Suprapubic skin (tissue), 4 donors: ENCODE data around the gene PRRC2B. TPM values are rescaled to one million over a fixed set of nuclear protein-coding genes. Genes with fewer than 3 reads are reported as not detected.
A peak's percentile ranks its signal among the peaks of the same experiment; 100 is the strongest.

Source experiments
- DNase-seq, 2 donors: peaks; one replicate each; pipeline ENCODE4 v3.0.0-alpha.2; 2019; ENCODE audit warnings: low spot score in 2 of 2
- H3K27ac ChIP-seq: fragments of 200-600 bp; sonication (generic); one replicate; pipeline ENCODE4 v1.5.1; 2019
- H3K27me3 ChIP-seq: fragments of 200-600 bp; sonication (generic); one replicate; pipeline ENCODE4 v1.5.1; 2019
- H3K36me3 ChIP-seq: fragments of 200-600 bp; sonication (generic); one replicate; pipeline ENCODE4 v1.5.1; 2019
- H3K4me1 ChIP-seq: fragments of 200-600 bp; sonication (generic); one replicate; pipeline ENCODE4 v1.5.1; 2019
- H3K4me3 ChIP-seq: fragments of 200-600 bp; sonication (generic); one replicate; pipeline ENCODE4 v1.5.1; 2019; ENCODE audit warnings: mild to moderate bottlenecking
- H3K9me3 ChIP-seq: fragments of 200-600 bp; sonication (generic); one replicate; pipeline ENCODE4 v1.5.1; 2019
- EP300 ChIP-seq: sonication (generic); formaldehyde crosslinking; IDR thresholded peaks from one replicate; pipeline ENCODE4 v1.6.1; 2017; ENCODE audit warnings: antibody characterized with exemption
- POLR2A ChIP-seq, 2 donors: fragments of 450-650 bp; IDR thresholded peaks; one replicate each; pipeline ENCODE4 v1.6.1; 2017; ENCODE audit warnings: antibody characterized with exemption in 2 of 2, mild to moderate bottlenecking in 2 of 2, moderate library complexity in 2 of 2
- POLR2AphosphoS5 ChIP-seq, 3 donors: sonication (generic); formaldehyde crosslinking; IDR thresholded peaks; one replicate each; pipeline ENCODE4 v1.6.1; 2017; ENCODE audit warnings: antibody characterized with exemption in 3 of 3
- WGBS: methylation state at CpG from one replicate; pipeline ENCODE4 v1.1.5; 2018; 5-methylcytosine and 5-hydroxymethylcytosine counted together
- total RNA-seq, 4 donors: library from RNA; depleted of rRNA; stranded (reverse); fragments of >200 nt; gene quantifications; one replicate each; pipeline ENCODE4 v1.1.0, GENCODE V29; 2016
- TF ChIP-seq, protein P1 (sequence below), 2 donors: fragments of 200-600 bp in 1 of 2; fragments of 450-650 bp in 1 of 2; sonication (generic) in 1 of 2; IDR thresholded peaks; one replicate each; pipeline ENCODE4 v1.5.1; 2016 to 2019; ENCODE audit warnings: antibody characterized with exemption in 2 of 2, mild to moderate bottlenecking in 1 of 2, moderate library complexity in 1 of 2

The PRRC2B gene
- total RNA-seq, 4 donors from 2014 or later = 153 to 286 (median 240) TPM

DNA sequence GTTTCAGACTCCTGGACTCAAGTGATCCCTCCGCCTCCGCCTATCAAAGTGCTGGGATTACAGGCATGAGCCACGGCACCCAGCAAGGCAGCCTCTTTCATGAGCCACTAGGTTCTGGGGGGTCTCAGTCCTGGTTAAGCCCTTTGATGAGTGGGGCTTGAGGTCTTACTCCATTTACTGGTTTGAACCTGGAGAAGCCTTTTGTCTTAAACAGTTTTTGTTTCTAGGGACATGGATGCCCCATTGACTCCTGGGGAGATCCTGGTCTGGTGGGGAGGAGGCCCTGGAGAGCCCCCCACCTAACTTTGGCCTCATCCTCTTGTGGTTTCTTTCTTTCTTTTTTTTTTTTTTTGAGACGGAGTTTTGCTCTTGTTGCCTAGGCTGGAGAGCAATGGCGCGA is 6.7 kb downstream of the PRRC2B start:
- Histone ChIP-seq H3K27ac (no peak overlapping the region), H3K27me3 (no peaks in the 10 kb centered on the region), H3K9me3 (no peaks in the 10 kb centered on the region), H3K36me3 (no peaks in the 10 kb centered on the region), H3K4me1 (peaks cover 94% of the 10 kb centered on the region), H3K4me3 (no peak overlapping the region)
- no peak for DNase-seq
- 88% methylated on average over 4 of the region's 6 CpGs for WGBS
- TF ChIP-seq EP300 = no peak
- no peak for TF ChIP-seq POLR2AphosphoS5 (IDR thresholded peaks at IDR 0.05)
- TF ChIP-seq, protein P1, sequence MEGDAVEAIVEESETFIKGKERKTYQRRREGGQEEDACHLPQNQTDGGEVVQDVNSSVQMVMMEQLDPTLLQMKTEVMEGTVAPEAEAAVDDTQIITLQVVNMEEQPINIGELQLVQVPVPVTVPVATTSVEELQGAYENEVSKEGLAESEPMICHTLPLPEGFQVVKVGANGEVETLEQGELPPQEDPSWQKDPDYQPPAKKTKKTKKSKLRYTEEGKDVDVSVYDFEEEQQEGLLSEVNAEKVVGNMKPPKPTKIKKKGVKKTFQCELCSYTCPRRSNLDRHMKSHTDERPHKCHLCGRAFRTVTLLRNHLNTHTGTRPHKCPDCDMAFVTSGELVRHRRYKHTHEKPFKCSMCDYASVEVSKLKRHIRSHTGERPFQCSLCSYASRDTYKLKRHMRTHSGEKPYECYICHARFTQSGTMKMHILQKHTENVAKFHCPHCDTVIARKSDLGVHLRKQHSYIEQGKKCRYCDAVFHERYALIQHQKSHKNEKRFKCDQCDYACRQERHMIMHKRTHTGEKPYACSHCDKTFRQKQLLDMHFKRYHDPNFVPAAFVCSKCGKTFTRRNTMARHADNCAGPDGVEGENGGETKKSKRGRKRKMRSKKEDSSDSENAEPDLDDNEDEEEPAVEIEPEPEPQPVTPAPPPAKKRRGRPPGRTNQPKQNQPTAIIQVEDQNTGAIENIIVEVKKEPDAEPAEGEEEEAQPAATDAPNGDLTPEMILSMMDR (IDR thresholded peaks at IDR 0.05) = no peak
- TF ChIP-seq POLR2A (IDR thresholded peaks at IDR 0.05) = no peak

DNA sequence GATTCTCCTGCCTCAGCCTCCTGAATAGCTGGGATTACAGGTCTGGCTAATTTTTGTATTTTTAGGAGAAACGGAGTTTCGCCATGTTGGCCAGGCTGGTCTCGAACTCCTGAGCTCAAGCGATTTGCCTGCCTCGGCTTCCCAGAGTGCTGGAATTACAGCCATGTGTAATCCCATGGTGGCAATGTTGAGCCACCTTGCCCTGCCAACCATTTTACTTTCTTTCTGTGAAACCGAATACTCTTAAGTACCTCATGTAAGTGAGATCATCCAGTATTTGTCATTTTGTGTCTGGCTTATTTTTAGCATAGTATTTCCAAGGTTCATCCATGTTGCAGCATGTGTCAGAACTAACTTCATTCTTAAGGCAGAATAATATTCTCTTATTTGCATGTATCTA is 8.2 kb downstream of the PRRC2B start:
- Histone ChIP-seq H3K9me3 (no peaks in the 10 kb centered on the region), H3K27ac (peak overlapping the region; percentile 62), H3K4me3 (no peak overlapping the region), H3K27me3 (no peaks in the 10 kb centered on the region), H3K4me1 (peaks cover 94% of the 10 kb centered on the region), H3K36me3 (no peaks in the 10 kb centered on the region)
- no peak for TF ChIP-seq EP300
- no peak for TF ChIP-seq POLR2AphosphoS5 (IDR thresholded peaks at IDR 0.05)
- no peak for TF ChIP-seq POLR2A (IDR thresholded peaks at IDR 0.05)
- TF ChIP-seq, protein P1 (IDR thresholded peaks at IDR 0.05) = no peak
- DNase-seq = no peak
- WGBS = 62% methylated on average over 6 of the region's 6 CpGs

GRCh38 chr9:131402738-131403492 is 9.0 kb downstream of the PRRC2B start:
- peak; percentile 94 for DNase-seq

GRCh38 chr9:131403493-131403773 is 9.5 kb downstream of the PRRC2B start:
- peaks cover 94% of the 10 kb centered on the region for H3K4me1 ChIP-seq
- H3K4me3 ChIP-seq = no peak overlapping the region
- TF ChIP-seq, protein P1 (IDR thresholded peaks at IDR 0.05) = no peak
- TF ChIP-seq POLR2A (IDR thresholded peaks at IDR 0.05) (no peak), POLR2AphosphoS5 (IDR thresholded peaks at IDR 0.05) (no peak), EP300 (no peak)
- no peaks in the 10 kb centered on the region for H3K27me3 ChIP-seq
- peak overlapping the region; percentile 62 for H3K27ac ChIP-seq
- 85% methylated on average over 6 of the region's 6 CpGs for WGBS
- no peak for DNase-seq
- H3K9me3 ChIP-seq = no peaks in the 10 kb centered on the region
- H3K36me3 ChIP-seq = no peaks in the 10 kb centered on the region

More at GRCh38 chr9:131402738-131403492, 9.0 kb downstream of the PRRC2B start:
- WGBS = 19% methylated on average over 10 of the region's 12 CpGs
- TF ChIP-seq POLR2A (IDR thresholded peaks at IDR 0.05) (no peak), EP300 (no peak), POLR2AphosphoS5 (IDR thresholded peaks at IDR 0.05) (peak in 2 of 3 donors; percentile 78 to 84)
- Histone ChIP-seq H3K4me1 (peaks cover 94% of the 10 kb centered on the region), H3K4me3 (peak overlapping the region; percentile 19), H3K27me3 (no peaks in the 10 kb centered on the region), H3K9me3 (no peaks in the 10 kb centered on the region), H3K36me3 (no peaks in the 10 kb centered on the region), H3K27ac (peak overlapping the region; percentile 62)

DNA sequence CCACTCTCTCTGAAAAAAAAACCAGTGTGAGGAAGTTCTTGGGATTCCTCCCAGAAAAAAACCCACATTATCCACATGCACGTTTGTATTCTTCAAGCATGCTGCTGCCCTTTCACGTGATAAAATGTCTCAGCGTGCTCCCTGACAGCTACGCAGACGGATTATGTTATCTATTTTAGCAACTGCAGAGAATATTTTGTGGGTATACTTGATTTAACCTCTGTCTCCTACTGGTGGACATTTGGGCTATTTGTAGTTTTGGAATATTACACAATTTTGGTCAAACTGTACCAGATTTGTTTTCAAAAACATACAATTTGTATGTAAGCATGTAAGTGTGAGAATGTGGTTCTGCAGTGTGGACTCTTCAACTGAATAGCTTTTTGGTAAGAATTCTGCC is 10.7 kb downstream of the PRRC2B start:
- Histone ChIP-seq H3K36me3 (no peaks in the 10 kb centered on the region), H3K4me3 (no peak overlapping the region), H3K4me1 (peaks cover 94% of the 10 kb centered on the region), H3K27me3 (no peaks in the 10 kb centered on the region), H3K27ac (peak overlapping the region; percentile 72), H3K9me3 (no peaks in the 10 kb centered on the region)
- TF ChIP-seq POLR2A (IDR thresholded peaks at IDR 0.05) = no peak
- no peak for TF ChIP-seq POLR2AphosphoS5 (IDR thresholded peaks at IDR 0.05)
- no peak for TF ChIP-seq EP300
- TF ChIP-seq, protein P1 (IDR thresholded peaks at IDR 0.05) = no peak
- no peak for DNase-seq
- WGBS = 50% methylated on average over 5 of the region's 5 CpGs
